ENCODE data around the gene STK11IP. TPM values are rescaled to one million over a fixed set of nuclear protein-coding genes. Genes with fewer than 3 reads are reported as not detected.
A peak's percentile ranks its signal among the peaks of the same experiment; 100 is the strongest.

The STK11IP gene
- total and polyA plus RNA-seq, 2 of the 4 experiments (the other 2 are of a cell fraction), result 14.5 to 19.7 TPM

- dilution Hi-C loops (cut with HindIII; ENCODE audit: low sequenced_read_pairs, unreplicated experiment), result no loop called here
- peak within 1 kb of the TSS; percentile 70; the same call in 1 of the 2 replicates for H4K91ac ChIP-seq (ENCODE audit: insufficient read depth, low read depth, low read length)
- in situ Hi-C loops (cut with MboI; ENCODE audit: low sequenced_read_pairs), result no loop called here
- no peak within 1 kb of the TSS for H3K56ac ChIP-seq (ENCODE audit: extremely low read depth, insufficient read depth, low read length)
- peak within 1 kb of the TSS; percentile 94 for H2AK9ac ChIP-seq (replicated peaks; ENCODE audit: low read depth, low read length, poor library complexity)
- H3K14ac ChIP-seq (replicated peaks; ENCODE audit: low read depth, low read length), result peak within 1 kb of the TSS; percentile 80; the same call in 1 of the 2 replicates
- H3K9ac ChIP-seq (ENCODE audit: low read depth, low read length), result peak within 1 kb of the TSS; percentile 70
- peak within 1 kb of the TSS; percentile 68 for H3K27ac ChIP-seq (ENCODE audit: insufficient read depth, low read length)
- no TSS peak for BruUV-seq (replicated peaks)
- peak within 1 kb of the TSS; percentile 94 for H3K4me3 ChIP-seq (ENCODE audit: insufficient read depth, low read depth, low read length)
- H4K5ac ChIP-seq (ENCODE audit: low read depth, low read length), result peak within 1 kb of the TSS; percentile 80
- no peaks in the 10 kb centered on the region for H3K9me3 ChIP-seq (ENCODE audit: control insufficient read depth, insufficient read depth, low read length)
- H2AK5ac ChIP-seq (ENCODE audit: low read depth, low read length), result peak within 1 kb of the TSS; percentile 97
- H2BK5ac ChIP-seq (ENCODE audit: low read depth, low read length, poor library complexity, severe bottlenecking), result peak within 1 kb of the TSS; percentile 29
- intact Hi-C loops (cut with micrococcal nuclease), result no loop called here
- H3K79me1 ChIP-seq (ENCODE audit: low read depth in 1 of 2, low read length in 2 of 2), result peaks cover 11 to 18% of the 10 kb centered on the region in 2 experiments
- no peaks in the 10 kb centered on the region for H4K20me1 ChIP-seq (ENCODE audit: insufficient read depth, low read length)
- peak within 1 kb of the TSS; percentile 77 for H3K4me2 ChIP-seq (ENCODE audit: low read depth, low read length)
- ChIA-PET POLR2A (ENCODE audit: unreplicated experiment) (no interaction called here), CTCF (no interaction called here)
- H3K9me1 ChIP-seq (ENCODE audit: insufficient read depth, low read length), result peaks cover 2% of the 10 kb centered on the region; the same call in 1 of the 2 replicates
- H3K18ac ChIP-seq (ENCODE audit: low read depth, low read length), result peak within 1 kb of the TSS; percentile 9; the same call in 1 of the 2 replicates
- H4K8ac ChIP-seq (ENCODE audit: low read depth in 2 of 2, low read length in 2 of 2), result peak within 1 kb of the TSS; percentile 66 to 96
- H2BK15ac ChIP-seq (ENCODE audit: low read depth, low read length), result no peak within 1 kb of the TSS
- peaks cover 14% of the 10 kb centered on the region for H3K27me3 ChIP-seq (ENCODE audit: control insufficient read depth, insufficient read depth, low read length)
- H3K36me3 ChIP-seq (ENCODE audit: control insufficient read depth, insufficient read depth, low read length), result peaks cover 6% of the 10 kb centered on the region; the same call in 1 of the 2 replicates
- peak within 1 kb of the TSS; percentile 80 for H3K4ac ChIP-seq (ENCODE audit: low read depth, low read length)
- peak within 1 kb of the TSS; percentile 92 for H2AFZ ChIP-seq (replicated peaks; ENCODE audit: low read length, poor library complexity)
- peak within 1 kb of the TSS; percentile 69; the same call in 1 of the 2 replicates for H3K23ac ChIP-seq (ENCODE audit: low read depth, low read length)
- 0 out of 2 replicates have a peak within 1 kb of the TSS, but pooled peaks have one; percentile 16 for H2BK20ac ChIP-seq (ENCODE audit: low read depth, low read length)
- H3K4me1 ChIP-seq (ENCODE audit: control insufficient read depth, insufficient read depth, low read length), result peaks cover 14% of the 10 kb centered on the region
- TF ChIP-seq USF2 (IDR thresholded peaks at IDR 0.05; ENCODE audit: low read depth, low read length) (no peak), RFX5 (IDR thresholded peaks at IDR 0.05; ENCODE audit: low read depth, low read length) (no peak), CHD1 (IDR thresholded peaks at IDR 0.05; ENCODE audit: low read depth, low read length) (no peak)
- ATAC-seq (ENCODE audit: low read depth), result no peak
- no peak for DNase-seq
- peak within 1 kb of the TSS; percentile 64 for H2BK120ac ChIP-seq (ENCODE audit: low read depth, low read length)
- WGBS, 2 experiments (ENCODE audit: extremely low coverage in 2 of 2, insufficient read length in 1 of 2), result 20% methylated on average over 1 of the region's 13 CpGs; no CpG with 5 or more reads in 1 of the 2 experiments
Measured at GRCh38 chr2:219572237-219573001, 25.2 kb upstream of the STK11IP start, which contains the start of gene INHA. Gene INHA, plus strand, starts transcription at chr2:219572310. Its CDS starts 65 bp downstream, at chr2:219572375.

Data from IMR-90 (cell line).